Measurements from ENCODE around the gene SH3BP4. TPM values are rescaled to one million over a fixed set of nuclear protein-coding genes. Genes with fewer than 3 reads are reported as not detected.
A peak's percentile ranks its signal among the peaks of the same experiment; 100 is the strongest.

The SH3BP4 gene
- total RNA-seq, 1 experiment from 2014 or later = 93.8 TPM

GRCh38 chr2:235066895-235067294 lies 115.1 kb downstream of the SH3BP4 start:
- H3K27me3 ChIP-seq (ENCODE audit: insufficient read depth, low read length) = no peaks in the 10 kb centered on the region
- Mint-ChIP-seq H3K27ac (peak overlapping the region in 2 of 3 experiments; percentile 59 to 92; a peak in 4 of 7 replicates), H3K36me3 (ENCODE audit: insufficient read depth in 1 of 3, low read depth in 3 of 3) (no peaks in the 10 kb centered on the region; a peak in 1 of 7 replicates), H3K4me3 (peak overlapping the region in 1 of 2 experiments; percentile 12; a peak in 1 of 5 replicates), H3K4me1 (peaks cover 51 to 67% of the 10 kb centered on the region in 2 experiments), H3K27me3 (ENCODE audit: low read depth) (no peaks in the 10 kb centered on the region; the same call in 1 of the 2 replicates), H3K9me3 (peaks cover 0 to 9% of the 10 kb centered on the region in 2 experiments; a peak in 2 of 5 replicates)
- no peak overlapping the region for H3K9ac ChIP-seq (ENCODE audit: extremely low read depth, insufficient read length, low read length)
- no peak overlapping the region for H4K5ac ChIP-seq (ENCODE audit: insufficient read length, low read depth, low read length)
- no peaks in the 10 kb centered on the region for H3K9me3 ChIP-seq (ENCODE audit: control insufficient read depth, low read depth, low read length)
- TF ChIP-seq CTCF (conservative IDR thresholded peaks at IDR 0.05) = no peak
- no peak overlapping the region for H2BK12ac ChIP-seq (ENCODE audit: insufficient read length, low read depth, low read length)
- H2BK20ac ChIP-seq (ENCODE audit: low read depth, low read length, poor library complexity, severe bottlenecking) = no peak overlapping the region
- H3K23me2 ChIP-seq (ENCODE audit: insufficient read length, low read depth, low read length, poor library complexity, severe bottlenecking) = no peaks in the 10 kb centered on the region
- no CpG with 5 or more reads among the region's 4 CpGs for WGBS (ENCODE audit: extremely low coverage, insufficient read length, low lambda C conversion rate)
- H2AFZ ChIP-seq (ENCODE audit: low read length) = no peak overlapping the region
- no peak overlapping the region for H3K18ac ChIP-seq (ENCODE audit: insufficient read length, low read depth, low read length)
- H3K79me2 ChIP-seq (ENCODE audit: insufficient read depth, low read length) = no peaks in the 10 kb centered on the region
- no peak overlapping the region for H3K23ac ChIP-seq (ENCODE audit: insufficient read length, low read depth, low read length)
- H4K20me1 ChIP-seq (ENCODE audit: control insufficient read depth, insufficient read depth, insufficient read length) = no peaks in the 10 kb centered on the region
- H4K8ac ChIP-seq (replicated peaks; ENCODE audit: insufficient read length, low read depth, low read length) = no peak overlapping the region
- H2AK5ac ChIP-seq (ENCODE audit: insufficient read length, low read length) = no peak overlapping the region
- H3T11ph ChIP-seq (ENCODE audit: low read length) = no peak overlapping the region
- H3K4ac ChIP-seq (ENCODE audit: low read depth, low read length) = no peak overlapping the region
- no peak overlapping the region for H3K27ac ChIP-seq (ENCODE audit: insufficient read length, low read depth, low read length)
- no peak overlapping the region for H3K14ac ChIP-seq (ENCODE audit: insufficient read depth, low read length)
- H3K56ac ChIP-seq (ENCODE audit: insufficient read length, low read depth, low read length) = no peak overlapping the region
- H4K91ac ChIP-seq (ENCODE audit: insufficient read length, low read depth, low read length) = no peak overlapping the region
- peaks cover 2% of the 10 kb centered on the region; the same call in 1 of the 2 replicates for H3K4me1 ChIP-seq (ENCODE audit: insufficient read depth, low read length)
- H3K79me1 ChIP-seq (ENCODE audit: insufficient read depth, low read depth, low read length, poor library complexity, severe bottlenecking) = no peaks in the 10 kb centered on the region
- no peak for DNase-seq
- no peak overlapping the region for H2BK5ac ChIP-seq (ENCODE audit: insufficient read length, low read length)
- H2BK15ac ChIP-seq (ENCODE audit: low read depth, low read length) = no peak overlapping the region
- no peak overlapping the region for H2BK120ac ChIP-seq (ENCODE audit: low read depth, low read length, poor library complexity, severe bottlenecking)
- no peak overlapping the region for H3K4me2 ChIP-seq (ENCODE audit: insufficient read depth, insufficient read length, low read length)
